GM15510 (cell line): ENCODE results near the gene CARD16.

Source experiments
- POLR2A ChIP-seq: IDR thresholded peaks from 3 replicates; pipeline ENCODE4 v1.6.1; 2011; ENCODE audit warnings: borderline replicate concordance; ENCODE audit not compliant: insufficient read length; ENCODE audit errors: extremely low read depth

Gene CARD16

GRCh38 chr11:105000167-105000566, 45.0 kb downstream of the CARD16 start:
- no peak for TF ChIP-seq POLR2A

GRCh38 chr11:104999721-105000120, 45.4 kb downstream of the CARD16 start:
- TF ChIP-seq POLR2A: no peak

DNA sequence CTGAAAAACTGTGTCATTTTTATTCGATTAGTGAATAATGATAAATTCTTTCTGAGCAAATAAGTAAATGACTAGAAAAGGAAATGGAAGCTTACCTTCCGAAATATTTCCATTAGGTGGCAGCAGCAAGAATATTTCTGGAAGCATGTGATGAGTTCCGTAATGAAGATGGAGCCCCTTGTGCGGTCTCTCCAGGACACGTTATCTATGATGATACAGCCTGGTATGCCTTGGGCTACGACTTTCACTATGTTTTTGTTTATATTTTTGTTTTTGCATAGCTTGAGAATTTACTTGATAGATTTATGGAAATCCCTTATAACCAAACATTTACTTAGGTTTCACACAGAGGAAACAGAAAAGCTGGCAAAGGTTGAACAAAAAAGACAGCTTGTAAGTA, 47.8 kb downstream of the CARD16 start:
- no peak for TF ChIP-seq POLR2A

DNA sequence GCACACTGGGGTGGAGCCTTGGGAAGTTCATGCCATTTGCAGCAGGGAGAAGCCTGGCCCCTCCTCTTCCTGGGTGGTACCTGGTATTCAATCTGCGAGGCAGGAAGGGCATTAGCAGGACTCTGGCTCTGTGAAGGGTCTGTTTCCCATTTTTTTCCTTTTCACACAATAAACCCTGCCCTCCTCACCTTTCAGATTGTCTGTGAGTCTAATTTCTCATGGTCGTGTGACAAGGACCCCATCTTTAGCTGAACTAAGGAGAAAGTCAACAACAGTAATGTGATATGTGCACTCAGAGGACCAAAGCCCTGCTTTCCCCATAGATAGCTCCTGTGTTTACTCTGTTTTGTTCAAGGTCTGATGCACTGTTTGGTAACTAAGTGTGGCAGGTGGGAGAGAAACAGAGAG, 50.1 kb downstream of the CARD16 start:
- TF ChIP-seq POLR2A: no peak

GRCh38 chr11:104992781-104993180, 52.4 kb downstream of the CARD16 start:
- no peak for TF ChIP-seq POLR2A

GRCh38 chr11:104991994-104992393, 53.1 kb downstream of the CARD16 start:
- TF ChIP-seq POLR2A: no peak
